K562 (cell line): ENCODE results near the gene SMCO4. TPM values are rescaled to one million over a fixed set of nuclear protein-coding genes. Genes with fewer than 3 reads are reported as not detected.

ENCODE experiments used
- CREM ChIP-seq: IDR thresholded peaks from 2 replicates; pipeline ENCODE4 v1.6.1; 2014; ENCODE audit warnings: antibody characterized with exemption, low read depth
- MTA3 ChIP-seq: fragments of 450-650 bp; formaldehyde crosslinking; IDR thresholded peaks from 2 replicates; pipeline ENCODE4 v1.6.1; 2017; ENCODE audit warnings: mild to moderate bottlenecking, borderline replicate concordance
- SLC30A9 ChIP-seq: fragments of 250-450 bp; sonication (Bioruptor Pico); IDR thresholded peaks from 2 replicates; pipeline ENCODE4 v1.8.0; 2022; ENCODE audit warnings: mild to moderate bottlenecking, moderate library complexity
- polyA plus RNA-seq, 8 experiments: library from polyadenylated mRNA; depleted of rRNA in 4 of 8; stranded (reverse) in 5 of 8; unstranded in 3 of 8; fragments of >200 nt; fragmentation: Nextera tagmentation in 2 of 8; fragmentation: Illumina TruSeq in 1 of 8; extraction: Ambion mirVana in 2 of 8; extraction: Trizol in 1 of 8; gene quantifications; 2 replicates each; pipeline versions ENCODE4 v1.2.1 to v1.2.3, GENCODE V29; 2011 to 2014; ENCODE audit warnings: inconsistent platforms in 1 of 8, missing spikeins in 1 of 8
- total RNA-seq, 7 experiments: library from RNA; depleted of rRNA in 6 of 7; stranded (reverse); fragments of >200 nt in 6 of 7; fragmentation: Illumina TruSeq in 2 of 7; extraction: Trizol in 2 of 7; gene quantifications; 2 replicates each; pipeline versions ENCODE4 v1.2.1 to v1.2.3, GENCODE V29; 2011 to 2021; ENCODE audit warnings: low replicate concordance in 1 of 7
- TF ChIP-seq, protein P1 (sequence below), 2 experiments: fragments of 450-650 bp; IDR thresholded peaks; 2 replicates each; pipeline ENCODE4 v1.6.1; 2016; ENCODE audit warnings: mild to moderate bottlenecking in 2 of 2, borderline replicate concordance in 1 of 2, low read depth in 1 of 2, moderate library complexity in 1 of 2
- TF ChIP-seq, protein P2 (sequence below): sonication (generic); formaldehyde crosslinking; IDR thresholded peaks from 2 replicates; pipeline ENCODE4 v1.8.0; 2022; ENCODE audit warnings: missing genetic modification reagents, mild to moderate bottlenecking, borderline replicate concordance
- TF ChIP-seq, protein P3 (sequence below): fragments of 450-650 bp; IDR thresholded peaks from 2 replicates; pipeline ENCODE4 v1.6.1; 2016; ENCODE audit warnings: low read depth

The SMCO4 gene
- total and polyA plus RNA-seq, 9 of the 15 experiments (the other 6 are each of a cell fraction or from before 2014, with no cell fraction given), result 1.8 to 27.8 (median 15.3) TPM

DNA sequence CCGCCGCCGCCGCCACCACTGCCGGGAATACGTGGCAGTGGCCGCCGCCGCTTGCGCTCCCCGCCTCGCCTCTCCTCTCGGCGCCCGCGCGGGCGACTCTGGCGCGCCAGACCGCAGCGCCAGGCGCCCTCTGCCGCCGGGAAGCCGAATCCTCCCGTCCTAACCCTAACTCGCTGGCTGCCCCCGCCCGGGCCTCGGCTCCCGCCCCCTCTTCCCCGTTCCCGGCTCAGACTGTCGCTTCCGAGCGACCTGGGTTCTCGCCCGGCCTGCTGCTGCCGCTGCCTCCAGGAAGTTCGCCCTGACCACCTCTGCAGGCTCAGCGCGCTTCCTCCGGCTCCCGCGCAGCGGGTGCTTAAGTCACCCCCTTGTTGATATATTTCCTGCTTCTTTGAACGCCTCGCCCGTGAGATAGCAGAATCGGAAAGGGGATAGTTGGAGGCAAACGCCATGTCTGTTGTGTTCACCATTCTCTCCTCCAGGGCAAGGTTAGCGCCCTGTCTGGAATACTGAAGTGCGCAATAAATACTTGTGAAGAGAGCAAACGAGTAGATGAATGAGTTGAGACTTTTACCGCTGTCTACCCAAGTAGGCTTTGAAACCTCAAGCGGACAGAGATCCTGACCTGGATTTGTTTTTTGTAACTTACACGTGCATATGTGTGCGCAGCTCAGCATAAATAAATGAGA is at the start of gene SMCO4 (continued):
- TF ChIP-seq, protein P1, sequence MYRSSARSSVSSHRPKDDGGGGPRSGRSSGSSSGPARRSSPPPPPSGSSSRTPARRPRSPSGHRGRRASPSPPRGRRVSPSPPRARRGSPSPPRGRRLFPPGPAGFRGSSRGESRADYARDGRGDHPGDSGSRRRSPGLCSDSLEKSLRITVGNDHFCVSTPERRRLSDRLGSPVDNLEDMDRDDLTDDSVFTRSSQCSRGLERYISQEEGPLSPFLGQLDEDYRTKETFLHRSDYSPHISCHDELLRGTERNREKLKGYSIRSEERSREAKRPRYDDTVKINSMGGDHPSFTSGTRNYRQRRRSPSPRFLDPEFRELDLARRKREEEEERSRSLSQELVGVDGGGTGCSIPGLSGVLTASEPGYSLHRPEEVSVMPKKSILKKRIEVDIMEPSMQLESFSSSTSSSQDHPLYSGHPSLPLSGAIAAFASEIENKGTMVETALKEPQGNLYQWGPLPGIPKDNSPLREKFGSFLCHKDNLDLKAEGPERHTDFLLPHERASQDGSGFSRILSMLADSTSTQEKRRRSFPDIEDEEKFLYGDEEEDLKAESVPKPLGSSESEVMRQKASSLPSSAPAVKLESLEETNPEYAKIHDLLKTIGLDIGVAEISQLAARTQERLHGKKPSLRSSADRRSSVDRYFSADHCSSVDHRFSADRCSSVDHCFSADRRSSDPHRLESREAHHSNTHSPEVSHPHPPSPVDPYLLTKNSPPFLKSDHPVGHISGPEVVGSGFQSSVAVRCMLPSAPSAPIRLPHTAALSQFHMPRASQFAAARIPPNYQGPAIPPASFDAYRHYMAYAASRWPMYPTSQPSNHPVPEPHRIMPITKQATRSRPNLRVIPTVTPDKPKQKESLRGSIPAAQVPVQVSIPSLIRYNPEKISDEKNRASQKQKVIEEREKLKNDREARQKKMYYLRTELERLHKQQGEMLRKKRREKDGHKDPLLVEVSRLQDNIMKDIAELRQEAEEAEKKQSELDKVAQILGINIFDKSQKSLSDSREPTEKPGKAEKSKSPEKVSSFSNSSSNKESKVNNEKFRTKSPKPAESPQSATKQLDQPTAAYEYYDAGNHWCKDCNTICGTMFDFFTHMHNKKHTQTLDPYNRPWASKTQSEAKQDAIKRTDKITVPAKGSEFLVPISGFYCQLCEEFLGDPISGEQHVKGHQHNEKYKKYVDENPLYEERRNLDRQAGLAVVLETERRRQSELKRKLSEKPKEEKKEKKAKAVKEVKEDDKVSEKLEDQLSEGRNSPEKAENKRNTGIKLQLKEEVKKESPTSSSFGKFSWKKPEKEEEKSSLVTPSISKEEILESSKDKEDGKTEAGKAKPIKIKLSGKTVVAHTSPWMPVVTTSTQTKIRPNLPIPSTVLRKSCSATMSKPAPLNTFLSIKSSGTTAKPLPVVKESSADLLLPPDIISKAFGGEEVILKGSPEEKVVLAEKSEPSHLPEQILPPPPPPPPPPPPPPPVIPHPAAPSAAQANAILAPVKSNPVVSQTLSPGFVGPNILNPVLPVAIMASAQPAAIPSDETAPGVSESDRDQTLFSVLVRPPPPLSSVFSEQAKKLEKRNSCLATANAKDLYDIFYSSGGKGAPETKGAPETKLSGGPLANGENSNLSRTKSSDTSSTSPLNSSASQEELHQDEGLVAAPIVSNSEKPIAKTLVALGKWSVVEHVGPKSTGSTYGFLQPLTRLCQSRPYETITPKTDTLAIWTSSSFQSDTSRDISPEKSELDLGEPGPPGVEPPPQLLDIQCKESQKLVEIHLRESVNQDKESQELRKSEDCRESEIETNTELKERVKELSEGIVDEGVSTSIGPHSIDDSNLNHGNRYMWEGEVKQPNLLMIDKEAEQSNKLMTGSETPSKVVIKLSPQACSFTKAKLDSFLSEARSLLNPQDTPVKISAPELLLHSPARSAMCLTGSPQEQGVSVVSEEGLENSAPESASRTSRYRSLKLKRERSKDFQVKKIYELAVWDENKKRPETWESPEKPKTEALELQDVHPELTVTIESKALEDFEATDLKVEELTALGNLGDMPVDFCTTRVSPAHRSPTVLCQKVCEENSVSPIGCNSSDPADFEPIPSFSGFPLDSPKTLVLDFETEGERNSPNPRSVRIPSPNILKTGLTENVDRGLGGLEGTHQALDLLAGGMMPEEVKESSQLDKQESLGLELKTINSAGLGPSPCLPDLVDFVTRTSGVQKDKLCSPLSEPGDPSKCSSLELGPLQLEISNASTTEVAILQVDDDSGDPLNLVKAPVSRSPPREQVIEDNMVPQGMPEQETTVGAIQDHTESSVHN (IDR thresholded peaks at IDR 0.05; ENCODE audit: borderline replicate concordance in 1 of 2, low read depth in 1 of 2), result no peak
- TF ChIP-seq CREM, result peak; percentile 38; the same call in 1 of the 2 replicates
- peak; percentile 49; the same call in 1 of the 2 replicates for TF ChIP-seq MTA3
- no peak for TF ChIP-seq SLC30A9 (CRISPR knock-in tag)
- TF ChIP-seq, protein P2, sequence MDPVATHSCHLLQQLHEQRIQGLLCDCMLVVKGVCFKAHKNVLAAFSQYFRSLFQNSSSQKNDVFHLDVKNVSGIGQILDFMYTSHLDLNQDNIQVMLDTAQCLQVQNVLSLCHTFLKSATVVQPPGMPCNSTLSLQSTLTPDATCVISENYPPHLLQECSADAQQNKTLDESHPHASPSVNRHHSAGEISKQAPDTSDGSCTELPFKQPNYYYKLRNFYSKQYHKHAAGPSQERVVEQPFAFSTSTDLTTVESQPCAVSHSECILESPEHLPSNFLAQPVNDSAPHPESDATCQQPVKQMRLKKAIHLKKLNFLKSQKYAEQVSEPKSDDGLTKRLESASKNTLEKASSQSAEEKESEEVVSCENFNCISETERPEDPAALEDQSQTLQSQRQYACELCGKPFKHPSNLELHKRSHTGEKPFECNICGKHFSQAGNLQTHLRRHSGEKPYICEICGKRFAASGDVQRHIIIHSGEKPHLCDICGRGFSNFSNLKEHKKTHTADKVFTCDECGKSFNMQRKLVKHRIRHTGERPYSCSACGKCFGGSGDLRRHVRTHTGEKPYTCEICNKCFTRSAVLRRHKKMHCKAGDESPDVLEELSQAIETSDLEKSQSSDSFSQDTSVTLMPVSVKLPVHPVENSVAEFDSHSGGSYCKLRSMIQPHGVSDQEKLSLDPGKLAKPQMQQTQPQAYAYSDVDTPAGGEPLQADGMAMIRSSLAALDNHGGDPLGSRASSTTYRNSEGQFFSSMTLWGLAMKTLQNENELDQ (CRISPR knock-in tag), result no peak
- TF ChIP-seq, protein P3, sequence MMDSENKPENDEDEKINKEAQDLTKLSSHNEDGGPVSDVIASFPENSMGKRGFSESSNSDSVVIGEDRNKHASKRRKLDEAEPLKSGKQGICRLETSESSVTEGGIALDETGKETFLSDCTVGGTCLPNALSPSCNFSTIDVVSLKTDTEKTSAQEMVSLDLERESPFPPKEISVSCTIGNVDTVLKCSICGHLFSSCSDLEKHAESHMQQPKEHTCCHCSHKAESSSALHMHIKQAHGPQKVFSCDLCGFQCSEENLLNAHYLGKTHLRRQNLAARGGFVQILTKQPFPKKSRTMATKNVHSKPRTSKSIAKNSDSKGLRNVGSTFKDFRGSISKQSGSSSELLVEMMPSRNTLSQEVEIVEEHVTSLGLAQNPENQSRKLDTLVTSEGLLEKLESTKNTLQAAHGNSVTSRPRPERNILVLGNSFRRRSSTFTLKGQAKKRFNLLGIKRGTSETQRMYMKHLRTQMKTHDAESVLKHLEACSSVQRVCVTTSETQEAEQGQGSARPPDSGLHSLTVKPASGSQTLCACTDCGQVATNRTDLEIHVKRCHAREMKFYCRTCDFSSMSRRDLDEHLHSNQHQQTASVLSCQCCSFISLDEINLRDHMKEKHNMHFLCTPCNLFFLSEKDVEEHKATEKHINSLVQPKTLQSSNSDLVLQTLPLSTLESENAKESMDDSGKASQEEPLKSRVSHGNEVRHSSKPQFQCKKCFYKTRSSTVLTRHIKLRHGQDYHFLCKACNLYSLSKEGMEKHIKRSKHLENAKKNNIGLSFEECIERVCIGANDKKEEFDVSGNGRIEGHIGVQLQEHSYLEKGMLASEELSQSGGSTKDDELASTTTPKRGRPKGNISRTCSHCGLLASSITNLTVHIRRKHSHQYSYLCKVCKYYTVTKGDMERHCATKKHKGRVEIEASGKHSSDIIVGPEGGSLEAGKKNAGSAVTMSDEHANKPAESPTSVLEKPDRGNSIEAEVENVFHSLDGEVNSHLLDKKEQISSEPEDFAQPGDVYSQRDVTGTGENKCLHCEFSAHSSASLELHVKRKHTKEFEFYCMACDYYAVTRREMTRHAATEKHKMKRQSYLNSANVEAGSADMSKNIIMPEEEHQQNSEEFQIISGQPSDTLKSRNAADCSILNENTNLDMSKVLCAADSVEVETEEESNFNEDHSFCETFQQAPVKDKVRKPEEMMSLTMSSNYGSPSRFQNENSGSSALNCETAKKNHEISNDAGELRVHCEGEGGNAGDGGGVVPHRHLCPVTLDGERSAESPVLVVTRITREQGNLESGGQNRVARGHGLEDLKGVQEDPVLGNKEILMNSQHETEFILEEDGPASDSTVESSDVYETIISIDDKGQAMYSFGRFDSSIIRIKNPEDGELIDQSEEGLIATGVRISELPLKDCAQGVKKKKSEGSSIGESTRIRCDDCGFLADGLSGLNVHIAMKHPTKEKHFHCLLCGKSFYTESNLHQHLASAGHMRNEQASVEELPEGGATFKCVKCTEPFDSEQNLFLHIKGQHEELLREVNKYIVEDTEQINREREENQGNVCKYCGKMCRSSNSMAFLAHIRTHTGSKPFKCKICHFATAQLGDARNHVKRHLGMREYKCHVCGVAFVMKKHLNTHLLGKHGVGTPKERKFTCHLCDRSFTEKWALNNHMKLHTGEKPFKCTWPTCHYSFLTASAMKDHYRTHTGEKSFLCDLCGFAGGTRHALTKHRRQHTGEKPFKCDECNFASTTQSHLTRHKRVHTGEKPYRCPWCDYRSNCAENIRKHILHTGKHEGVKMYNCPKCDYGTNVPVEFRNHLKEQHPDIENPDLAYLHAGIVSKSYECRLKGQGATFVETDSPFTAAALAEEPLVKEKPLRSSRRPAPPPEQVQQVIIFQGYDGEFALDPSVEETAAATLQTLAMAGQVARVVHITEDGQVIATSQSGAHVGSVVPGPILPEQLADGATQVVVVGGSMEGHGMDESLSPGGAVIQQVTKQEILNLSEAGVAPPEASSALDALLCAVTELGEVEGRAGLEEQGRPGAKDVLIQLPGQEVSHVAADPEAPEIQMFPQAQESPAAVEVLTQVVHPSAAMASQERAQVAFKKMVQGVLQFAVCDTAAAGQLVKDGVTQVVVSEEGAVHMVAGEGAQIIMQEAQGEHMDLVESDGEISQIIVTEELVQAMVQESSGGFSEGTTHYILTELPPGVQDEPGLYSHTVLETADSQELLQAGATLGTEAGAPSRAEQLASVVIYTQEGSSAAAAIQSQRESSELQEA, result no peak
